H9 (cell line): Measurements from ENCODE around the gene SLC15A3. TPM values are rescaled to one million over a fixed set of nuclear protein-coding genes. Genes with fewer than 3 reads are reported as not detected.

Experiments
- DNase-seq: peaks from one replicate; pipeline ENCODE4 v3.0.0-alpha.2; 2017
- H2AFZ ChIP-seq: one replicate; pipeline ENCODE4 v1.6.1; 2013; ENCODE audit warnings: mild to moderate bottlenecking, low read length, control low read depth, moderate library complexity
- H2AK5ac ChIP-seq: 2 replicates; pipeline ENCODE4 v1.6.1; 2013; ENCODE audit warnings: low read length, control low read depth, mixed read lengths; ENCODE audit not compliant: insufficient read length
- H2BK120ac ChIP-seq: one replicate; pipeline ENCODE4 v1.6.1; 2013; ENCODE audit warnings: low read depth, mild to moderate bottlenecking, low read length, control low read depth, inconsistent platforms; ENCODE audit not compliant: poor library complexity, severe bottlenecking
- H2BK12ac ChIP-seq: 2 replicates; pipeline ENCODE4 v1.6.1; 2013; ENCODE audit warnings: low read length, control low read depth, mixed read lengths, low read depth; ENCODE audit not compliant: insufficient read length
- H2BK15ac ChIP-seq: 2 replicates; pipeline ENCODE4 v1.6.1; 2013; ENCODE audit warnings: low read depth, low read length, control low read depth
- H2BK20ac ChIP-seq: one replicate; pipeline ENCODE4 v1.6.1; 2013; ENCODE audit warnings: low read depth, mild to moderate bottlenecking, low read length, control low read depth, inconsistent platforms; ENCODE audit not compliant: poor library complexity, severe bottlenecking
- H2BK5ac ChIP-seq: 2 replicates; pipeline ENCODE4 v1.6.1; 2013; ENCODE audit warnings: low read length, control low read depth, mixed read lengths; ENCODE audit not compliant: insufficient read length
- H3K14ac ChIP-seq: 2 replicates; pipeline ENCODE4 v1.6.1; 2013; ENCODE audit warnings: low read length, control low read depth; ENCODE audit not compliant: insufficient read depth
- H3K18ac ChIP-seq: 2 replicates; pipeline ENCODE4 v1.6.1; 2013; ENCODE audit warnings: low read depth, mild to moderate bottlenecking, mixed read lengths, low read length, control low read depth; ENCODE audit not compliant: insufficient read length
- H3K23ac ChIP-seq: 2 replicates; pipeline ENCODE4 v1.6.1; 2013; ENCODE audit warnings: low read length, control low read depth, mixed read lengths, low read depth; ENCODE audit not compliant: insufficient read length
- H3K23me2 ChIP-seq: 2 replicates; pipeline ENCODE4 v1.6.1; 2013; ENCODE audit warnings: low read depth, mild to moderate bottlenecking, mixed read lengths, low read length, control low read depth; ENCODE audit not compliant: insufficient read length, poor library complexity, severe bottlenecking
- H3K27ac ChIP-seq: 2 replicates; pipeline ENCODE4 v1.5.1; 2013; ENCODE audit warnings: low read length, control low read depth, mixed read lengths, low read depth; ENCODE audit not compliant: insufficient read length
- H3K27me3 ChIP-seq: 2 replicates; pipeline ENCODE4 v1.6.1; 2013; ENCODE audit warnings: low read length, control low read depth, inconsistent platforms; ENCODE audit not compliant: insufficient read depth
- H3K4ac ChIP-seq: 2 replicates; pipeline ENCODE4 v1.6.1; 2013; ENCODE audit warnings: low read depth, mild to moderate bottlenecking, control low read depth, inconsistent platforms, low read length, moderate library complexity
- H3K4me1 ChIP-seq: 2 replicates; pipeline ENCODE4 v1.6.1; 2013; ENCODE audit warnings: low read length, control low read depth, inconsistent platforms; ENCODE audit not compliant: insufficient read depth
- H3K4me2 ChIP-seq: 2 replicates; pipeline ENCODE4 v1.6.1; 2013; ENCODE audit warnings: low read length, control low read depth, mixed read lengths; ENCODE audit not compliant: insufficient read length, insufficient read depth
- H3K56ac ChIP-seq: 2 replicates; pipeline ENCODE4 v1.6.1; 2013; ENCODE audit warnings: low read depth, mild to moderate bottlenecking, mixed read lengths, low read length, control low read depth; ENCODE audit not compliant: insufficient read length
- H3K79me1 ChIP-seq: 2 replicates; pipeline ENCODE4 v1.6.1; 2013; ENCODE audit warnings: low read depth, mild to moderate bottlenecking, moderate library complexity, low read length, control low read depth, inconsistent platforms; ENCODE audit not compliant: insufficient read depth, poor library complexity, severe bottlenecking
- H3K79me2 ChIP-seq: 2 replicates; pipeline ENCODE4 v1.6.1; 2013; ENCODE audit warnings: low read length, control low read depth, inconsistent platforms; ENCODE audit not compliant: insufficient read depth
- H3K9ac ChIP-seq: 2 replicates; pipeline ENCODE4 v1.6.1; 2013; ENCODE audit warnings: low read length, control low read depth, mixed read lengths; ENCODE audit not compliant: insufficient read length; ENCODE audit errors: extremely low read depth
- H3K9me3 ChIP-seq: one replicate; pipeline ENCODE4 v1.6.1; 2013; ENCODE audit warnings: low read depth, low read length, inconsistent platforms; ENCODE audit not compliant: control insufficient read depth
- H3T11ph ChIP-seq: one replicate; pipeline ENCODE4 v1.6.1; 2013; ENCODE audit warnings: mild to moderate bottlenecking, low read length, control low read depth, inconsistent platforms
- H4K20me1 ChIP-seq: one replicate; pipeline ENCODE4 v1.6.1; 2013; ENCODE audit not compliant: control insufficient read depth, insufficient read length, insufficient read depth
- H4K5ac ChIP-seq: 2 replicates; pipeline ENCODE4 v1.6.1; 2013; ENCODE audit warnings: low read depth, mild to moderate bottlenecking, mixed read lengths, low read length, control low read depth; ENCODE audit not compliant: insufficient read length
- H4K8ac ChIP-seq: replicated peaks from 2 replicates; pipeline ENCODE4 v1.6.1; 2013; ENCODE audit warnings: low read length, control low read depth, mixed read lengths, low read depth; ENCODE audit not compliant: insufficient read length
- H4K91ac ChIP-seq: 2 replicates; pipeline ENCODE4 v1.6.1; 2013; ENCODE audit warnings: low read depth, mild to moderate bottlenecking, moderate library complexity, mixed read lengths, low read length, control low read depth; ENCODE audit not compliant: insufficient read length
- H3K27ac Mint-ChIP-seq, 3 experiments: 2 replicates in 2 of 3; 3 replicates in 1 of 3; pipeline ENCODE4 v1.8.0; 2020 to 2021; ENCODE audit warnings: mixed read lengths in 3 of 3, mild to moderate bottlenecking in 1 of 3, moderate library complexity in 1 of 3
- H3K27me3 Mint-ChIP-seq: 2 replicates; pipeline ENCODE4 v1.8.0; 2021; ENCODE audit warnings: low read depth, mild to moderate bottlenecking, moderate library complexity, mixed read lengths
- H3K36me3 Mint-ChIP-seq, 3 experiments: 2 replicates in 2 of 3; 3 replicates in 1 of 3; pipeline ENCODE4 v1.8.0; 2020 to 2021; ENCODE audit warnings: low read depth in 3 of 3, mixed read lengths in 3 of 3; ENCODE audit not compliant: insufficient read depth in 1 of 3
- H3K4me1 Mint-ChIP-seq, 2 experiments: 2 replicates each; pipeline ENCODE4 v1.8.0; 2020; ENCODE audit warnings: mixed read lengths in 2 of 2
- H3K4me3 Mint-ChIP-seq, 2 experiments: 2 replicates in 1 of 2; 3 replicates in 1 of 2; pipeline ENCODE4 v1.8.0; 2020 to 2021; ENCODE audit warnings: mild to moderate bottlenecking in 2 of 2, mixed read lengths in 2 of 2, moderate library complexity in 1 of 2
- H3K9me3 Mint-ChIP-seq, 2 experiments: 2 replicates in 1 of 2; 3 replicates in 1 of 2; pipeline ENCODE4 v1.8.0; 2020; ENCODE audit warnings: mild to moderate bottlenecking in 2 of 2, mixed read lengths in 2 of 2, moderate library complexity in 1 of 2
- CTCF ChIP-seq: fragments of 200-600 bp; sonication (generic); conservative IDR thresholded peaks from 3 replicates; pipeline ENCODE4 v1.8.0; 2021; ENCODE audit warnings: antibody characterized with exemption, mild to moderate bottlenecking
- WGBS: extraction: QIAGEN DNeasy Blood & Tissue Kit; methylation state at CpG from one replicate; pipeline ENCODE4 v1.1.7; 2013; ENCODE audit warnings: missing lambda C conversion rate, low lambda C conversion rate, mixed read lengths; ENCODE audit not compliant: insufficient read length; ENCODE audit errors: extremely low coverage; 5-methylcytosine and 5-hydroxymethylcytosine counted together
- total RNA-seq: library from RNA; stranded (reverse); gene quantifications from 2 replicates; pipeline ENCODE4 v1.2.1, GENCODE V29; 2021

Gene SLC15A3
- total RNA-seq, 1 experiment from 2014 or later: 7.0 TPM

GRCh38 chr11:60905047-60905446, 46.9 kb downstream of the SLC15A3 start:
- peaks cover 19 to 37% (median 33%) of the 10 kb centered on the region in 3 experiments; a peak in 6 of 7 replicates for H3K36me3 Mint-ChIP-seq
- no peak overlapping the region for H2AFZ ChIP-seq
- peaks cover 5% of the 10 kb centered on the region for H3K23me2 ChIP-seq
- peak overlapping the region; percentile 77 for H3K4me2 ChIP-seq
- peak overlapping the region; percentile 89 to 93 for H3K4me3 Mint-ChIP-seq
- no peak overlapping the region for H3K18ac ChIP-seq
- no peak overlapping the region for H3K27ac ChIP-seq
- H2BK20ac ChIP-seq: no peak overlapping the region
- no peak overlapping the region for H4K5ac ChIP-seq
- H3K4me1 Mint-ChIP-seq: peaks cover 7 to 21% of the 10 kb centered on the region in 2 experiments
- H3K79me1 ChIP-seq: peaks cover 5% of the 10 kb centered on the region
- H3K9me3 Mint-ChIP-seq: peaks cover 3 to 5% of the 10 kb centered on the region in 2 experiments; a peak in 4 of 5 replicates
- H3K4ac ChIP-seq: no peak overlapping the region
- H3K9ac ChIP-seq: peak overlapping the region; percentile 83
- H3K14ac ChIP-seq: no peak overlapping the region
- no CpG with 5 or more reads among the region's 6 CpGs for WGBS
- TF ChIP-seq CTCF: no peak
- H4K20me1 ChIP-seq: no peaks in the 10 kb centered on the region
- no peak overlapping the region for H3T11ph ChIP-seq
- no peak for DNase-seq
- H3K4me1 ChIP-seq: peaks cover 3% of the 10 kb centered on the region; the same call in 1 of the 2 replicates
- no peak overlapping the region for H3K56ac ChIP-seq
- H2BK5ac ChIP-seq: no peak overlapping the region
- peak overlapping the region in 2 of 3 experiments; percentile 74 to 87; a peak in 2 of 7 replicates for H3K27ac Mint-ChIP-seq
- H3K79me2 ChIP-seq: peaks cover 18% of the 10 kb centered on the region; the same call in 1 of the 2 replicates
- no peaks in the 10 kb centered on the region for H3K9me3 ChIP-seq
- H2BK12ac ChIP-seq: no peak overlapping the region
- H4K8ac ChIP-seq: no peak overlapping the region
- H3K27me3 Mint-ChIP-seq: peaks cover 20% of the 10 kb centered on the region
- H3K23ac ChIP-seq: no peak overlapping the region
- H4K91ac ChIP-seq: no peak overlapping the region
- H2BK120ac ChIP-seq: no peak overlapping the region
- no peak overlapping the region for H2BK15ac ChIP-seq
- H3K27me3 ChIP-seq: no peaks in the 10 kb centered on the region; the same call in 1 of the 2 replicates
- H2AK5ac ChIP-seq: no peak overlapping the region
